OCI-LY3 (cell line): ENCODE results near the gene LCE3A.

ENCODE experiments used
- H2AFZ ChIP-seq: fragments of 200-600, 300-600 bp; shearing (Covaris generic); 2 replicates; pipeline ENCODE4 v1.6.0; 2014; ENCODE audit warnings: antibody characterized with exemption, low read depth, low read length
- H3K27ac ChIP-seq: fragments of 200-600, 300-600 bp; sonication (generic); 2 replicates; pipeline ENCODE4 v1.5.1; 2014; ENCODE audit warnings: mild to moderate bottlenecking, low read length, moderate library complexity, mixed read lengths
- H3K27me3 ChIP-seq: fragments of 200-600, 300-600 bp; sonication (generic); 2 replicates; pipeline ENCODE4 v1.6.1; 2014; ENCODE audit warnings: low read depth, low read length, mixed read lengths
- H3K36me3 ChIP-seq: fragments of 200-600, 300-600 bp; sonication (generic); replicated peaks from 2 replicates; pipeline ENCODE3; 2014; ENCODE audit warnings: low read depth, low read length, mixed read lengths
- H3K4me1 ChIP-seq: fragments of 300-600, 200-600 bp; sonication (generic); 2 replicates; pipeline ENCODE4 v1.6.1; 2014; ENCODE audit warnings: low read length, mixed read lengths
- H3K4me2 ChIP-seq: fragments of 200-600, 300-600 bp; sonication (generic); 2 replicates; pipeline ENCODE4 v1.6.1; 2014; ENCODE audit warnings: low read length, mixed read lengths
- H3K4me3 ChIP-seq: fragments of 300-600, 200-600 bp; sonication (generic); 2 replicates; pipeline ENCODE4 v1.5.1; 2014; ENCODE audit warnings: antibody characterized with exemption, mild to moderate bottlenecking, low read length, moderate library complexity
- H3K79me2 ChIP-seq: fragments of 300-600, 200-600 bp; shearing (Covaris generic); 2 replicates; pipeline ENCODE4 v1.6.1; 2014; ENCODE audit warnings: mild to moderate bottlenecking, low read length, mixed read lengths
- H3K9ac ChIP-seq: fragments of 300-600, 200-600 bp; shearing (Covaris generic); 2 replicates; pipeline ENCODE4 v1.6.0; 2014; ENCODE audit warnings: mild to moderate bottlenecking, low read length, moderate library complexity
- H3K9me3 ChIP-seq: fragments of 200-600, 300-600 bp; shearing (Covaris generic); 2 replicates; pipeline ENCODE4 v1.6.1; 2014; ENCODE audit warnings: low read length, mixed read lengths; ENCODE audit not compliant: insufficient read depth
- H4K20me1 ChIP-seq: fragments of 200-600, 300-600 bp; sonication (generic); 2 replicates; pipeline ENCODE4 v1.6.1; 2016; ENCODE audit warnings: low read length, mixed read lengths; ENCODE audit not compliant: insufficient read depth
- CTCF ChIP-seq: fragments of 200-600, 300-600 bp; sonication (generic); IDR thresholded peaks from 2 replicates; pipeline ENCODE4 v1.5.1; 2014; ENCODE audit warnings: antibody characterized with exemption, low read length, low read depth
- EZH2phosphoT487 ChIP-seq: fragments of 200-600 bp; shearing (Covaris generic); IDR thresholded peaks from 2 replicates; pipeline ENCODE4 v1.6.1; 2018; ENCODE audit warnings: antibody characterized with exemption, mixed run types, low read depth

LCE3A gene

GRCh38 chr1:152657677-152658076 is 34.8 kb upstream of the LCE3A start:
- Histone ChIP-seq H3K9me3 (no peaks in the 10 kb centered on the region), H3K79me2 (no peaks in the 10 kb centered on the region), H3K9ac (no peak overlapping the region), H2AFZ (no peak overlapping the region), H3K4me1 (no peaks in the 10 kb centered on the region), H3K27ac (no peak overlapping the region), H3K4me2 (no peak overlapping the region), H3K36me3 (no peaks in the 10 kb centered on the region), H3K4me3 (no peak overlapping the region), H3K27me3 (peaks cover 41% of the 10 kb centered on the region), H4K20me1 (no peaks in the 10 kb centered on the region)
- no peak for TF ChIP-seq EZH2phosphoT487
- TF ChIP-seq CTCF, result no peak

GRCh38 chr1:152656459-152656858 is 33.6 kb upstream of the LCE3A start:
- H4K20me1 ChIP-seq, result no peaks in the 10 kb centered on the region
- TF ChIP-seq EZH2phosphoT487, result no peak
- no peak overlapping the region for H3K9ac ChIP-seq
- H3K4me2 ChIP-seq, result no peak overlapping the region
- no peaks in the 10 kb centered on the region for H3K79me2 ChIP-seq
- H2AFZ ChIP-seq, result no peak overlapping the region
- H3K4me3 ChIP-seq, result no peak overlapping the region
- H3K27me3 ChIP-seq, result peaks cover 40% of the 10 kb centered on the region; the same call in 1 of the 2 replicates
- H3K9me3 ChIP-seq, result no peaks in the 10 kb centered on the region
- H3K27ac ChIP-seq, result no peak overlapping the region
- no peaks in the 10 kb centered on the region for H3K36me3 ChIP-seq
- no peaks in the 10 kb centered on the region for H3K4me1 ChIP-seq

GRCh38 chr1:152654110-152654509 is 31.2 kb upstream of the LCE3A start:
- Histone ChIP-seq H4K20me1 (no peaks in the 10 kb centered on the region), H3K9me3 (no peaks in the 10 kb centered on the region), H3K79me2 (no peaks in the 10 kb centered on the region), H3K4me2 (no peak overlapping the region), H3K4me3 (no peak overlapping the region), H3K36me3 (no peaks in the 10 kb centered on the region), H2AFZ (no peak overlapping the region), H3K27ac (no peak overlapping the region), H3K4me1 (no peaks in the 10 kb centered on the region), H3K9ac (no peak overlapping the region), H3K27me3 (peaks cover 24% of the 10 kb centered on the region; the same call in 1 of the 2 replicates)
- TF ChIP-seq EZH2phosphoT487 (no peak), CTCF (peak; percentile 92)

- no peak overlapping the region for H3K9ac ChIP-seq
- no peak overlapping the region for H2AFZ ChIP-seq
- H3K36me3 ChIP-seq, result no peaks in the 10 kb centered on the region
- no peaks in the 10 kb centered on the region; the same call in 1 of the 2 replicates for H4K20me1 ChIP-seq
- TF ChIP-seq CTCF, result no peak
- TF ChIP-seq EZH2phosphoT487, result no peak
- H3K4me2 ChIP-seq, result no peak overlapping the region
- no peak overlapping the region for H3K27ac ChIP-seq
- H3K9me3 ChIP-seq, result no peaks in the 10 kb centered on the region
- H3K79me2 ChIP-seq, result no peaks in the 10 kb centered on the region
- H3K4me3 ChIP-seq, result no peak overlapping the region
- peaks cover 16% of the 10 kb centered on the region for H3K27me3 ChIP-seq
- H3K4me1 ChIP-seq, result no peaks in the 10 kb centered on the region
These were observed 23.8 kb upstream of the LCE3A start for GRCh38 chr1:152646656-152647055.

- no peaks in the 10 kb centered on the region; the same call in 1 of the 2 replicates for H4K20me1 ChIP-seq
- H3K36me3 ChIP-seq, result no peaks in the 10 kb centered on the region
- H2AFZ ChIP-seq, result no peak overlapping the region
- H3K79me2 ChIP-seq, result no peaks in the 10 kb centered on the region
- no peak overlapping the region for H3K9ac ChIP-seq
- no peaks in the 10 kb centered on the region for H3K4me1 ChIP-seq
- peaks cover 16% of the 10 kb centered on the region for H3K27me3 ChIP-seq
- H3K4me3 ChIP-seq, result no peak overlapping the region
- no peak for TF ChIP-seq CTCF
- TF ChIP-seq EZH2phosphoT487, result no peak
- H3K9me3 ChIP-seq, result no peaks in the 10 kb centered on the region
- no peak overlapping the region for H3K27ac ChIP-seq
- no peak overlapping the region for H3K4me2 ChIP-seq
These were observed 22.2 kb upstream of the LCE3A start for GRCh38 chr1:152645146-152645545.
